ENCODE results near the gene MDH1. TPM values are rescaled to one million over a fixed set of nuclear protein-coding genes. Genes with fewer than 3 reads are reported as not detected.
"Not testable (repeated sequence)": the region's sequence is repeated elsewhere in the genome, so short reads cannot be mapped to it uniquely, and the experiment has no call there.

The MDH1 gene
- total and polyA plus RNA-seq, 5 donors from 2014 or later: 102 to 378 (median 315) TPM

DNA sequence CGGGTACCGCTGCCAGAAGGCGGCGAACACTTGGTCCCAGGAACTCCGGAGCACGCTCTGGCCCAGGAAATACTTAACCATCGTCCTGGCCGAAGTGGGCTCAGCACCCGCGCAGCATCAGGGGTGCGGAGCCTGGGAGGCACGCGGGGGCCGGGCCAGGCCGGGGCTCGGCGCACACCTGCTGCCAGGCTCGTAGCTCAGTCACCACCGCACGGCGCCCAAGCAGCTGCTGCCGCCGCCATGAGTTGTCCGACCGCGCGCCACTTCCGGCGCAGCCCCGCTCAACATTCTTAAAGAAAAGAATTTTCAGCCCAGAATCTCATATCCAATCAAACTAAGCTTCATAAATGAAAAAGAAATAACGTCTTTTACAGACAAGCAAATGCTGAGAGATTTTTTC, 34.0 kb downstream of the MDH1 start:
- peaks cover 0 to 6% (median 1%) of the 10 kb centered on the region in 4 donors for H3K4me1 Mint-ChIP-seq
- Histone ChIP-seq H3K9me3 (ENCODE audit: control insufficient read depth in 2 of 2, low read length in 2 of 2) (no peaks in the 10 kb centered on the region), H3K4me1 (ENCODE audit: control insufficient read depth, insufficient read depth, low read length, poor library complexity, severe bottlenecking) (no peaks in the 10 kb centered on the region), H3K27me3 (ENCODE audit: control insufficient read depth, insufficient read depth, low read length) (peaks cover 2% of the 10 kb centered on the region), H3K4me3 (ENCODE audit: low read depth, low read length) (no peak overlapping the region), H3K36me3 (ENCODE audit: control insufficient read depth, insufficient read depth, low read length) (no peaks in the 10 kb centered on the region), H3K27ac (ENCODE audit: insufficient read depth, low read length, poor library complexity, severe bottlenecking) (no peak overlapping the region)
- H3K9me3 Mint-ChIP-seq: peaks cover 0 to 8% (median 0%) of the 10 kb centered on the region in 7 donors
- peaks cover 4% of the 10 kb centered on the region for H3K36me3 Mint-ChIP-seq
- peaks cover 18% of the 10 kb centered on the region for H3K27me3 Mint-ChIP-seq
- H3K4me3 Mint-ChIP-seq: no peak overlapping the region
- ATAC-seq (ENCODE audit: low read depth in 2 of 2) (no peak), DNase-seq (no peak)
- no peak overlapping the region for H3K27ac Mint-ChIP-seq

GRCh38 chr2:63623763-63624162, 35.0 kb downstream of the MDH1 start:
- ATAC-seq (ENCODE audit: low read depth in 2 of 2); H3K4me1 ChIP-seq (ENCODE audit: control insufficient read depth, insufficient read depth, low read length, poor library complexity, severe bottlenecking); H3K4me1 Mint-ChIP-seq: not testable (repeated sequence)

GRCh38 chr2:63627866-63628265, 39.1 kb downstream of the MDH1 start:
- Histone ChIP-seq H3K4me1 (ENCODE audit: control insufficient read depth, insufficient read depth, low read length, poor library complexity, severe bottlenecking) (no peaks in the 10 kb centered on the region), H3K27ac (ENCODE audit: insufficient read depth, low read length, poor library complexity, severe bottlenecking) (no peak overlapping the region), H3K4me3 (ENCODE audit: low read depth, low read length) (no peak overlapping the region), H3K27me3 (ENCODE audit: control insufficient read depth, insufficient read depth, low read length) (peaks cover 5% of the 10 kb centered on the region), H3K9me3 (ENCODE audit: control insufficient read depth in 2 of 2, low read length in 2 of 2) (peaks cover 10 to 13% of the 10 kb centered on the region in 2 experiments), H3K36me3 (ENCODE audit: control insufficient read depth, insufficient read depth, low read length) (no peaks in the 10 kb centered on the region)
- Mint-ChIP-seq H3K27me3 (peaks cover 19% of the 10 kb centered on the region), H3K27ac (no peak overlapping the region), H3K4me1 (peaks cover 0 to 6% (median 1%) of the 10 kb centered on the region in 4 donors), H3K9me3 (peaks cover 4 to 24% (median 8%) of the 10 kb centered on the region in 7 donors), H3K4me3 (no peak overlapping the region), H3K36me3 (peaks cover 4% of the 10 kb centered on the region)
- no peak for DNase-seq
- no peak for ATAC-seq (ENCODE audit: low read depth in 2 of 2)

More at GRCh38 chr2:63623763-63624162, 35.0 kb downstream of the MDH1 start:
- not testable (repeated sequence) for DNase-seq; H3K36me3 ChIP-seq (ENCODE audit: control insufficient read depth, insufficient read depth, low read length); H3K9me3 ChIP-seq (ENCODE audit: control insufficient read depth in 2 of 2, low read length in 2 of 2); H3K36me3 Mint-ChIP-seq; H3K27me3 ChIP-seq (ENCODE audit: control insufficient read depth, insufficient read depth, low read length); H3K4me3 ChIP-seq (ENCODE audit: low read depth, low read length); H3K27ac ChIP-seq (ENCODE audit: insufficient read depth, low read length, poor library complexity, severe bottlenecking); H3K9me3 Mint-ChIP-seq; H3K27ac Mint-ChIP-seq; H3K4me3 Mint-ChIP-seq
- H3K27me3 Mint-ChIP-seq: peaks cover 18% of the 10 kb centered on the region

DNA sequence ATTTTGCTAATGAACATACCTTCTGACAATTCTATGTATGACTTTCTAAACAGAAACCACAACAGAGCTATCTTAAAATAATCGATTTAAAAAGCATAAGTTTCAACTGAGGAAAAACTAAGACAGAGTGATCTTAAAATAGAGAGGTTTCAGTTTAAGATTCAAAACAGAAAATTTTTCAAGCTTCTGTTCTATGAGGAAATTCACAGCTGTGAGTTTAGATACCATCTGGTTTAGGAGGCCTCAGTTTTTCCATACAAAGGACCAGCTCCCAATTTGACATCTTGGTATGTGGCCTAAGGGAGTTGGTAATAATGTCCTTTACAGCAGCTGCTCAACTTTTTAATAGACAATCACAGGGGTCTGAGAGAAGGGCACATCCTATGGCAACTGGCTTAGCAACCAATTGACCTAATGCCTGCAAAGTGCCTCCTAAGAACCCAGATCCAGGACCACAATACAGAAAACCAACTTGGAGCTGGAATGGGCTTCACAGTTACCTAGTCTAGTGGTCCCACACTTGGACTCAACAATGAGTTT, 39.7 kb downstream of the MDH1 start:
- Mint-ChIP-seq H3K4me1 (peaks cover 0 to 6% (median 1%) of the 10 kb centered on the region in 4 donors), H3K4me3 (no peak overlapping the region), H3K27me3 (peaks cover 19% of the 10 kb centered on the region), H3K27ac (no peak overlapping the region), H3K9me3 (peaks cover 5 to 30% (median 7%) of the 10 kb centered on the region in 7 donors), H3K36me3 (peaks cover 6% of the 10 kb centered on the region)
- peaks cover 12 to 16% of the 10 kb centered on the region in 2 experiments for H3K9me3 ChIP-seq (ENCODE audit: control insufficient read depth in 2 of 2, low read length in 2 of 2)
- no peak overlapping the region for H3K4me3 ChIP-seq (ENCODE audit: low read depth, low read length)
- ATAC-seq (ENCODE audit: low read depth in 2 of 2) (no peak), DNase-seq (no peak)
- no peaks in the 10 kb centered on the region for H3K4me1 ChIP-seq (ENCODE audit: control insufficient read depth, insufficient read depth, low read length, poor library complexity, severe bottlenecking)
- no peak overlapping the region for H3K27ac ChIP-seq (ENCODE audit: insufficient read depth, low read length, poor library complexity, severe bottlenecking)
- H3K27me3 ChIP-seq (ENCODE audit: control insufficient read depth, insufficient read depth, low read length): peaks cover 5% of the 10 kb centered on the region
- H3K36me3 ChIP-seq (ENCODE audit: control insufficient read depth, insufficient read depth, low read length): no peaks in the 10 kb centered on the region

GRCh38 chr2:63631501-63631900, 42.7 kb downstream of the MDH1 start:
- no peaks in the 10 kb centered on the region for H3K4me1 ChIP-seq (ENCODE audit: control insufficient read depth, insufficient read depth, low read length, poor library complexity, severe bottlenecking)
- H3K4me3 Mint-ChIP-seq: no peak overlapping the region
- peaks cover 8% of the 10 kb centered on the region for H3K36me3 Mint-ChIP-seq
- no peak overlapping the region for H3K27ac ChIP-seq (ENCODE audit: insufficient read depth, low read length, poor library complexity, severe bottlenecking)
- H3K27me3 Mint-ChIP-seq: peaks cover 18% of the 10 kb centered on the region
- no peak overlapping the region for H3K27ac Mint-ChIP-seq
- no peak for ATAC-seq (ENCODE audit: low read depth in 2 of 2)
- H3K9me3 Mint-ChIP-seq: peaks cover 5 to 54% (median 11%) of the 10 kb centered on the region in 7 donors
- no peaks in the 10 kb centered on the region for H3K4me1 Mint-ChIP-seq
- H3K36me3 ChIP-seq (ENCODE audit: control insufficient read depth, insufficient read depth, low read length): no peaks in the 10 kb centered on the region
- H3K27me3 ChIP-seq (ENCODE audit: control insufficient read depth, insufficient read depth, low read length): peaks cover 5% of the 10 kb centered on the region
- no peak overlapping the region for H3K4me3 ChIP-seq (ENCODE audit: low read depth, low read length)
- H3K9me3 ChIP-seq (ENCODE audit: control insufficient read depth in 2 of 2, low read length in 2 of 2): peaks cover 19 to 20% of the 10 kb centered on the region in 2 experiments
- no peak for DNase-seq

DNA sequence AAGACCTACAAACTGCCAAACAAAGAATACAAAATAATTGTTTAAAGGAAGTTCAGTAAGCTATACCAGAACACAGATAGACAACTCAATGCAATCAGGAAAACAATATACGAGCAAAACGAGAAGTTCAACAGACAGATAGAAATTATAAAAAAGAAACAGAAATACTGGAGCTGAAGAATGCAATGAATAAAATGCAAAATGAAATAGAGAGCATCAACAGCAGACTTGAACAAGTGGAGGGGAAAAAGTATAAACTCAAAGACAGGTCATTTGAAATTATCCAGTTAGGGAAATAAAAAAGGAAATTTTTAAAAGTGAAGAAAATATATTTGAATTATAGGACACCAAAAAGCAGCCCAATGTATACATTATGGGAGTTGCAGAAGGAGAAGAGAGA, 43.6 kb downstream of the MDH1 start:
- peaks cover 5% of the 10 kb centered on the region for H3K27me3 ChIP-seq (ENCODE audit: control insufficient read depth, insufficient read depth, low read length)
- peaks cover 0 to under 1% (median 0%) of the 10 kb centered on the region in 4 donors for H3K4me1 Mint-ChIP-seq
- peaks cover 4% of the 10 kb centered on the region for H3K36me3 Mint-ChIP-seq
- peaks cover 5 to 54% (median 11%) of the 10 kb centered on the region in 7 donors for H3K9me3 Mint-ChIP-seq
- DNase-seq (no peak), ATAC-seq (ENCODE audit: low read depth in 2 of 2) (no peak)
- no peaks in the 10 kb centered on the region for H3K4me1 ChIP-seq (ENCODE audit: control insufficient read depth, insufficient read depth, low read length, poor library complexity, severe bottlenecking)
- H3K27ac Mint-ChIP-seq: no peak overlapping the region
- peaks cover 20% of the 10 kb centered on the region for H3K27me3 Mint-ChIP-seq
- H3K4me3 ChIP-seq (ENCODE audit: low read depth, low read length): no peak overlapping the region
- no peak overlapping the region for H3K27ac ChIP-seq (ENCODE audit: insufficient read depth, low read length, poor library complexity, severe bottlenecking)
- peaks cover 19 to 20% of the 10 kb centered on the region in 2 experiments for H3K9me3 ChIP-seq (ENCODE audit: control insufficient read depth in 2 of 2, low read length in 2 of 2)
- no peak overlapping the region for H3K4me3 Mint-ChIP-seq
- no peaks in the 10 kb centered on the region for H3K36me3 ChIP-seq (ENCODE audit: control insufficient read depth, insufficient read depth, low read length)

DNA sequence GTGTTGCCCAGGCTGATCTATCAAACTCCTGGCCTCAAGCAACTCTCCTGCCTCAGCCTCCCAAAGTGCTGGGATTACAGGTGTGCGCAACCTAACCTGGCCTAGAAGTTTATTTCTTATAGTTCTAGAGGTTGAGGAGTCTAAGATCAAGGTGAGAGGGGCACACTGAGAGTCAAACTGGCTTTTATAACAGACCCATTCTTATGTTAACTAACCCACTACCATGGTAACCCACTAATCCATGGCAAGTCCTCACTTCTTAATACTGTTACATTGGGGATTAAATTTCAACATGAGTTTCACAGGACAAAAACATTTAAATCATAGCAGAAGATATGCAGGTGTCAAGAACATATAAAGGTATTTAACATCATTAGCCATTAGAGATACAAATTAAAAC, 50.6 kb downstream of the MDH1 start:
- Mint-ChIP-seq H3K36me3 (no peaks in the 10 kb centered on the region), H3K4me1 (peaks cover 0 to 2% (median 0%) of the 10 kb centered on the region in 4 donors), H3K9me3 (peaks cover 2 to 17% (median 6%) of the 10 kb centered on the region in 7 donors), H3K27me3 (peaks cover 31% of the 10 kb centered on the region), H3K27ac (no peak overlapping the region), H3K4me3 (no peak overlapping the region)
- H3K4me1 ChIP-seq (ENCODE audit: control insufficient read depth, insufficient read depth, low read length, poor library complexity, severe bottlenecking): no peaks in the 10 kb centered on the region
- H3K27me3 ChIP-seq (ENCODE audit: control insufficient read depth, insufficient read depth, low read length): peaks cover 3% of the 10 kb centered on the region
- no peaks in the 10 kb centered on the region for H3K36me3 ChIP-seq (ENCODE audit: control insufficient read depth, insufficient read depth, low read length)
- ATAC-seq (ENCODE audit: low read depth in 2 of 2) (no peak), DNase-seq (no peak)
- no peak overlapping the region for H3K27ac ChIP-seq (ENCODE audit: insufficient read depth, low read length, poor library complexity, severe bottlenecking)
- no peak overlapping the region for H3K4me3 ChIP-seq (ENCODE audit: low read depth, low read length)
- H3K9me3 ChIP-seq (ENCODE audit: control insufficient read depth in 2 of 2, low read length in 2 of 2): peaks cover 3 to 8% of the 10 kb centered on the region in 2 experiments

DNA sequence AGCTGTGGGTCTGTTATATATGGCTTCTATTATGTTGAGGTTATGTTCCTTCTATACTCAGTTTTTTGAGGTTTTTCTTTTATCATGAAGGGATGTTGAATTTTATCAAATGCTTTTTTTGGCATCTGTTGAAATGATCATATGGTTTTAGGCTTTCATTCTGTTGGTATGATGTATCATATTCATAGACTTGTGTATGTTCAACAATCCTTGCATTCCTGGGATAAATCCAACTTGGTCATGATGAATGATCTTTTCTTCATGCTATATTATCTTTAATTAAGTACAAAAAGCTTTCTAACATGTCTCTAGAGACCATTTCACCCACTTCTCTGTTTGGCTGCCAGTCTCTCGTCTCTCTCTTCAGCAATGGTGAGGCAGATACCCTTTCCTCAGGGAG, 54.2 kb downstream of the MDH1 start:
- no peak overlapping the region for H3K4me3 Mint-ChIP-seq
- no peaks in the 10 kb centered on the region for H3K4me1 Mint-ChIP-seq
- H3K36me3 Mint-ChIP-seq: no peaks in the 10 kb centered on the region
- Histone ChIP-seq H3K27ac (ENCODE audit: insufficient read depth, low read length, poor library complexity, severe bottlenecking) (no peak overlapping the region), H3K9me3 (ENCODE audit: control insufficient read depth in 2 of 2, low read length in 2 of 2) (peaks cover 0 to 4% of the 10 kb centered on the region in 2 experiments), H3K27me3 (ENCODE audit: control insufficient read depth, insufficient read depth, low read length) (peaks cover 6% of the 10 kb centered on the region), H3K4me1 (ENCODE audit: control insufficient read depth, insufficient read depth, low read length, poor library complexity, severe bottlenecking) (no peaks in the 10 kb centered on the region), H3K36me3 (ENCODE audit: control insufficient read depth, insufficient read depth, low read length) (no peaks in the 10 kb centered on the region), H3K4me3 (ENCODE audit: low read depth, low read length) (no peak overlapping the region)
- ATAC-seq (ENCODE audit: low read depth in 2 of 2) (no peak), DNase-seq (no peak)
- no peak overlapping the region for H3K27ac Mint-ChIP-seq
- H3K9me3 Mint-ChIP-seq: peaks cover 0 to 18% (median 5%) of the 10 kb centered on the region in 7 donors
- peaks cover 31% of the 10 kb centered on the region for H3K27me3 Mint-ChIP-seq
